Kidney tubule cell (primary cell): ENCODE data around the gene PRSS3.
"Not testable (repeated sequence)": the region's sequence is repeated elsewhere in the genome, so short reads cannot be mapped to it uniquely, and the experiment has no call there.

Experiments used
- DNase-seq: peaks from one replicate; pipeline ENCODE4 v3.0.0-alpha.2; 2018; ENCODE audit warnings: low spot score

The PRSS3 gene

GRCh38 chr9:33786681-33787080, 8.7 kb upstream of the PRSS3 start:
- no peak for DNase-seq

- no peak for DNase-seq
Observed at GRCh38 chr9:33787839-33788238, 7.5 kb upstream of the PRSS3 start.

- DNase-seq: not testable (repeated sequence)
Observed at GRCh38 chr9:33789429-33789828, 5.9 kb upstream of the PRSS3 start.

GRCh38 chr9:33791117-33791516, 4.2 kb upstream of the PRSS3 start:
- peak; percentile 83 for DNase-seq

GRCh38 chr9:33793496-33793895, 1.9 kb upstream of the PRSS3 start:
- not testable (repeated sequence) for DNase-seq

GRCh38 chr9:33794560-33794959, 801 bp upstream of the PRSS3 start:
- peak; percentile 73 for DNase-seq

- no peak for DNase-seq
Observed at GRCh38 chr9:33795819-33796218, 458 bp downstream of the PRSS3 start.

GRCh38 chr9:33796679-33797078, 1.3 kb downstream of the PRSS3 start:
- DNase-seq: not testable (repeated sequence)

- DNase-seq: no peak
Observed at GRCh38 chr9:33797837-33798236, 2.5 kb downstream of the PRSS3 start.

GRCh38 chr9:33798545-33798944, 3.2 kb downstream of the PRSS3 start:
- no peak for DNase-seq

GRCh38 chr9:33799928-33800704, 4.8 kb downstream of the PRSS3 start:
- no peak for DNase-seq

GRCh38 chr9:33800886-33801285, 5.5 kb downstream of the PRSS3 start:
- DNase-seq: peak; percentile 59

- not testable (repeated sequence) for DNase-seq
Observed at GRCh38 chr9:33801943-33802500, 6.7 kb downstream of the PRSS3 start.

- not testable (repeated sequence) for DNase-seq
Observed at GRCh38 chr9:33804196-33804595, 8.8 kb downstream of the PRSS3 start.

GRCh38 chr9:33807156-33807555, 11.8 kb downstream of the PRSS3 start:
- DNase-seq: not testable (repeated sequence)

GRCh38 chr9:33808979-33809322, 13.6 kb downstream of the PRSS3 start:
- DNase-seq: not testable (repeated sequence)

- DNase-seq: no peak
Observed at GRCh38 chr9:33809506-33809905, 14.1 kb downstream of the PRSS3 start.

GRCh38 chr9:33813712-33814641, 18.6 kb downstream of the PRSS3 start:
- DNase-seq: peak; percentile 94

GRCh38 chr9:33815781-33816180, 20.4 kb downstream of the PRSS3 start:
- no peak for DNase-seq

- DNase-seq: peak; percentile 94
Observed at GRCh38 chr9:33816327-33817252, 21.2 kb downstream of the PRSS3 start, which contains the start of gene UBE2R2. TSS of gene UBE2R2 (plus strand) at chr9:33817160. CDS start at chr9:33817758, 598 bp downstream.
